SH-SY5Y (cell line): ENCODE data around the gene CLDN20.

Experiments used
- GATA2 ChIP-seq: IDR thresholded peaks from 2 replicates; pipeline ENCODE4 v1.6.1; 2011; ENCODE audit warnings: mild to moderate bottlenecking, low read depth, low read length
- GATA3 ChIP-seq: IDR thresholded peaks from 2 replicates; pipeline ENCODE4 v1.6.1; 2011; ENCODE audit warnings: low read depth, mild to moderate bottlenecking, low read length, moderate library complexity

GRCh38 chr6:155227046-155227445 is 36.8 kb upstream of the CLDN20 start:
- TF ChIP-seq GATA3 (no peak), GATA2 (no peak)
